NCI-H2029 (cell line): ENCODE data around the gene GRM6.

Experiments used
- DNase-seq: peaks from one replicate; lab custom pipeline; 2025; lab: John Stamatoyannopoulos, UW

Gene GRM6

DNA sequence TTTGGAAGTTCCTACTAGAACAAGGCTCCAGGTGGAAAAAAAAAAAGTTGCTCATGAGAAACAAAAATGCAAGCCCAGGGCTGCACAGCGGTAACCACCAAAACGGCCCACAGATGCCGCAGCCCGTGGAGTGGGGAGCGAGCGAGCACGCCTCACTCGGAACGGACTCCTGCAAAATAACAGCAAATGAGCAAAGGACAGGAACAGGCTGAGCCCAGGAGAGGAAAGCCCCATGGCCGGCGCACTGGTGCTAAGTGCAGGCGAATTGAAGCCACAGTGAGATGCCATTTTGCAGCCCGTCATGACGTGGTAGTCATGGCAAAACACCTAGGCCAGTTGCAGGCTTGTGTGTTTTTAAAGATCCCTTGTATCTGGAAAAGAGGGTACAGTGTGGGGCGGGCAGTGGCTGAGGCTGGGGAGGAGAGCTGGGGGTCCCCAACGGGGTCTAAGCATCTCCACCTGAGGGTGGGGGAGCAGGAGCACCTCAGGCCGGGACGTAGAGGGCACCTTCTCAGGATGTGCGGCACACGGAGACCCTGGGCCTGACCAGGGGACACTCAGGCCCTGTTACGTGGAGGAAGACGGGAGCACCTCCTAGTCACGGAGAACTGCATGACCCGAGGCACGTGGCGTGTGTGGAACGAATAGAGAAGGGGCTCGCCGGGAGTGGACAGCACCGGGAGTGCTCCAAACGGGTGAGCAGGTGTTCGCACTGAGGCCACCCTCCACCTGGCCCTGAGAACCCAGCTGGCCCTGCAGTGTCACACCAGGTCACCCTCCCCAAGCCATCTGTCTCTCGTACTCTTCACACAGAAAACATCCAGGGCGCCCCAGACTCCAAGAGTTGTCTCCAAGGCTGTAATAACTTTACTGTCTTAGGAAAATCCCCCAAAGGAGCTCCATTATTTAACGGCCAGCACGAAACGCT is 10.7 kb downstream of the GRM6 start:
- DNase-seq, result no peak

DNA sequence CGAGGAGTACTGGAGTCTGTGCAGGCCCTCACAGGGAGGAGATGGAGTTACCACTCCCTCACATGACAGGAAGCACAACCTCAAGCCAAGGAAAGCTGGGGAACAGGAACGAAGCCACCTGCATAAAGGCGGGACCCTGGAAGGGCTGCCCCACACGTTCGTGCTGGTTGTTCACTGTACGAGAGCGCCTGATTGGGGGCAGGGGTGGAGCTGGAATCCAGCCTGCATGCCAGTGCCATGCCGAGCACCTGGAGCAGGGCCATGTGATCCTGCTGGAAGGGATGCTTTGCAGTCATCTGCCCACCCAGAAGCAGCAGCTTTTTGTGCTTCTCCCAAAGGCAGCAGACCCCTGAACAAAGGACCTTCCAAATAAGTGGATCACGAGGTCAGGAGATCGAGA is 11.4 kb downstream of the GRM6 start:
- DNase-seq, result no peak

- no peak for DNase-seq
These were observed 12.2 kb downstream of the GRM6 start for GRCh38 chr5:178982941-178983340.

GRCh38 chr5:178981381-178981780 is 13.7 kb downstream of the GRM6 start:
- no peak for DNase-seq

- DNase-seq, result no peak
These were observed 29.6 kb downstream of the GRM6 start for GRCh38 chr5:178965465-178966055.

DNA sequence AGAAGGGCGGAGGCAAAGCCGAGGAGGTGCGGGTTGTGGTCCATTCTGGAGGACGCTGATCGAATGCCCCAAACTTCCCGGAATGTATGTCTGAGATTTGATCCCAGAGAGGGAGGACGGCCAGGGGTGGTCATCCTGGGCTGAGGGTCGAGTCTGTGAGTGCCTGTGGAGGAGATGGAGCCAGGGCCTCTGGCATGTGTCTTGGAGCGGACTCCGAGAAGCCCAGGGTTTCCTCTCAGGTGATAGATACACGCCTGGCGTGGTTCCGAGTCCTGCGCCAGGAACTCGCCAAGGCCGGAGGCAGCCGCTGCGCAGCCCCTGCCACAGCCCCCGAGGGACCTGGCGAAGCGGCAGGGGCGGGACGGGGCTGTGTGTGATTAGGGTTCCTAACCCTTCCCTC is 53.8 kb downstream of the GRM6 start:
- DNase-seq, result no peak

- no peak for DNase-seq
These were observed 54.4 kb downstream of the GRM6 start, which contains the start of gene ZNF454 for GRCh38 chr5:178940569-178941360. Gene ZNF454 (plus strand): TSS chr5:178941198. CDS start chr5:178942792, 1,594 bp downstream.

- no peak for DNase-seq
These were observed 63.0 kb downstream of the GRM6 start for GRCh38 chr5:178931846-178932760.
